SK-N-SH (cell line): ENCODE results near the gene MICAL2. TPM values are rescaled to one million over a fixed set of nuclear protein-coding genes. Genes with fewer than 3 reads are reported as not detected.

ENCODE experiments used
- CTCF ChIA-PET: fragments of 300-600, 350-600 bp; formaldehyde crosslinking; extraction: SDS; loops from one replicate; lab custom pipeline; 2021; lab: Yijun Ruan, JAX
- POLR2A ChIA-PET: fragments of 350-600 bp; sonication (Branson Sonifier 250); formaldehyde crosslinking; extraction: SDS; loops from one replicate; lab custom pipeline; 2020; ENCODE audit warnings: antibody characterized with exemption, inconsistent platforms; lab: Yijun Ruan, JAX
- DNase-seq: peaks from one replicate; pipeline ENCODE4 v3.0.0; 2012
- H2AFZ ChIP-seq: fragments of 200-600 bp; sonication (generic); 2 replicates; pipeline ENCODE4 v1.8.1; 2016; ENCODE audit warnings: antibody characterized with exemption, mild to moderate bottlenecking, low read depth
- H3F3A ChIP-seq: fragments of 200-600 bp; sonication (generic); replicated peaks from 2 replicates; pipeline ENCODE3; 2016; ENCODE audit warnings: antibody characterized with exemption, mild to moderate bottlenecking; ENCODE audit not compliant: insufficient read depth
- H3K27ac ChIP-seq, 2 experiments: fragments of 200-500 bp in 1 of 2; fragments of 200-600 bp in 1 of 2; sonication (Bioruptor generic) in 1 of 2; sonication (generic), shearing (Covaris generic) in 1 of 2; 2 replicates each; pipeline versions ENCODE4 v1.5.1 to v1.6.1; 2014 to 2016; ENCODE audit warnings: low read depth in 2 of 2, inconsistent platforms in 1 of 2, low read length in 1 of 2, mild to moderate bottlenecking in 1 of 2, mixed read lengths in 1 of 2
- H3K27me3 ChIP-seq: fragments of 200-600 bp; sonication (generic), shearing (Covaris generic); 2 replicates; pipeline ENCODE4 v1.6.1; 2016; ENCODE audit warnings: mixed run types; ENCODE audit not compliant: insufficient read depth
- H3K36me3 ChIP-seq, 2 experiments: fragments of 200-500 bp in 1 of 2; fragments of 200-600 bp in 1 of 2; sonication (Bioruptor generic) in 1 of 2; sonication (generic) in 1 of 2; replicated peaks in 1 of 2; 2 replicates each; pipeline versions ENCODE3 to v1.5.1; 2014 to 2016; ENCODE audit warnings: low read length in 1 of 2, mild to moderate bottlenecking in 1 of 2; ENCODE audit not compliant: insufficient read depth in 2 of 2, control insufficient read depth in 1 of 2
- H3K4me1 ChIP-seq, 2 experiments: fragments of 200-500 bp in 1 of 2; fragments of 200-600 bp in 1 of 2; sonication (Bioruptor generic) in 1 of 2; sonication (generic), shearing (Covaris generic) in 1 of 2; 2 replicates each; pipeline versions ENCODE4 v1.5.1 to v1.6.1; 2014 to 2016; ENCODE audit warnings: low read depth in 1 of 2, low read length in 1 of 2, mixed run types in 1 of 2; ENCODE audit not compliant: insufficient read depth in 2 of 2, control insufficient read depth in 1 of 2
- H3K4me2 ChIP-seq: fragments of 200-600 bp; sonication (generic), shearing (Covaris generic); 2 replicates; pipeline ENCODE4 v1.6.1; 2017; ENCODE audit warnings: mixed run types
- H3K4me3 ChIP-seq, 2 experiments: fragments of 200-500 bp in 1 of 2; fragments of 200-600 bp in 1 of 2; sonication (Bioruptor generic) in 1 of 2; sonication (generic), shearing (Covaris generic) in 1 of 2; 2 replicates each; pipeline versions ENCODE4 v1.5.1 to v1.8.1; 2014 to 2016; ENCODE audit warnings: low read depth in 2 of 2, inconsistent platforms in 1 of 2, low read length in 1 of 2, mild to moderate bottlenecking in 1 of 2, mixed read lengths in 1 of 2, moderate library complexity in 1 of 2
- H3K79me2 ChIP-seq: fragments of 200-600 bp; sonication (generic); 2 replicates; pipeline ENCODE4 v1.8.1; 2017; ENCODE audit warnings: mild to moderate bottlenecking; ENCODE audit not compliant: insufficient read depth
- H3K9ac ChIP-seq: fragments of 200-600 bp; sonication (generic); 2 replicates; pipeline ENCODE4 v1.6.1; 2017; ENCODE audit warnings: mixed run types
- H3K9me2 ChIP-seq: fragments of 200-600 bp; sonication (generic); 2 replicates; pipeline ENCODE4 v1.6.1; 2017; ENCODE audit warnings: mixed run types
- H3K9me3 ChIP-seq: fragments of 200-600 bp; sonication (generic); 2 replicates; pipeline ENCODE4 v1.6.1; 2017; ENCODE audit warnings: mixed run types, mild to moderate bottlenecking, moderate library complexity
- H4K20me1 ChIP-seq: fragments of 200-600 bp; sonication (generic); 2 replicates; pipeline ENCODE4 v1.6.1; 2017; ENCODE audit warnings: mild to moderate bottlenecking, mixed run types; ENCODE audit not compliant: insufficient read depth
- CHD2 ChIP-seq: fragments of 150-350 bp; IDR thresholded peaks from 2 replicates; pipeline ENCODE4 v1.6.1; 2018; ENCODE audit warnings: low read length; ENCODE audit not compliant: partially characterized antibody
- ELF1 ChIP-seq: IDR thresholded peaks from 2 replicates; pipeline ENCODE4 v1.4.0; 2012
- EP300 ChIP-seq, 2 experiments: IDR thresholded peaks; 2 replicates each; pipeline versions ENCODE4 v1.4.0 to v1.6.1; 2012; ENCODE audit warnings: borderline replicate concordance in 1 of 2, low read depth in 1 of 2, low read length in 1 of 2
- EZH2phosphoT487 ChIP-seq: fragments of 200-600 bp; sonication (generic); IDR thresholded peaks from 2 replicates; pipeline ENCODE4 v1.6.1; 2017; ENCODE audit warnings: low read depth, mixed run types, mild to moderate bottlenecking, antibody characterized with exemption, moderate library complexity, borderline replicate concordance
- FOSL2 ChIP-seq: IDR thresholded peaks from 2 replicates; pipeline ENCODE4 v1.4.0; 2012; ENCODE audit warnings: low read depth, mild to moderate bottlenecking, moderate library complexity, borderline replicate concordance
- FOXJ3 ChIP-seq: sonication (generic); formaldehyde crosslinking; IDR thresholded peaks from 2 replicates; pipeline ENCODE4 v1.5.1; 2020; ENCODE audit warnings: mild to moderate bottlenecking, missing genetic modification reagents
- FOXM1 ChIP-seq: IDR thresholded peaks from 2 replicates; pipeline ENCODE4 v1.4.0; 2012; ENCODE audit warnings: low read depth, mild to moderate bottlenecking
- GABPA ChIP-seq: IDR thresholded peaks from 2 replicates; pipeline ENCODE4 v1.4.0; 2012; ENCODE audit warnings: low read depth, mild to moderate bottlenecking
- GATA2 ChIP-seq: sonication (generic); formaldehyde crosslinking; IDR thresholded peaks from 2 replicates; pipeline ENCODE4 v1.5.0; 2020; ENCODE audit warnings: mild to moderate bottlenecking, missing genetic modification reagents
- JUND ChIP-seq: IDR thresholded peaks from 2 replicates; pipeline ENCODE4 v1.4.0; 2012
- MEF2A ChIP-seq: IDR thresholded peaks from 2 replicates; pipeline ENCODE4 v1.4.0; 2012; ENCODE audit warnings: low read depth, borderline replicate concordance
- MXI1 ChIP-seq: IDR thresholded peaks from 2 replicates; pipeline ENCODE4 v1.6.1; 2012; ENCODE audit warnings: mild to moderate bottlenecking, low read depth, low read length, improper control_type of control experiment
- NFIC ChIP-seq: IDR thresholded peaks from 2 replicates; pipeline ENCODE4 v1.4.0; 2012; ENCODE audit warnings: borderline replicate concordance
- POLR2AphosphoS5 ChIP-seq: IDR thresholded peaks from 2 replicates; pipeline ENCODE4 v1.6.1; 2012; ENCODE audit warnings: low read depth, low read length
- RCOR1 ChIP-seq: fragments of 150-350 bp; IDR thresholded peaks from 2 replicates; pipeline ENCODE4 v1.6.1; 2017; ENCODE audit warnings: antibody characterized with exemption, low read length
- RFX5 ChIP-seq: IDR thresholded peaks from 2 replicates; pipeline ENCODE4 v1.6.1; 2012; ENCODE audit warnings: mild to moderate bottlenecking, improper control_type of control experiment, low read length
- RXRA ChIP-seq: IDR thresholded peaks from 2 replicates; pipeline ENCODE4 v1.4.0; 2012; ENCODE audit warnings: low read depth, mild to moderate bottlenecking, borderline replicate concordance
- SIN3A ChIP-seq: IDR thresholded peaks from 2 replicates; pipeline ENCODE4 v1.6.1; 2012; ENCODE audit warnings: low read depth, mild to moderate bottlenecking, low read length, moderate library complexity, borderline replicate concordance
- SMC3 ChIP-seq: IDR thresholded peaks from 2 replicates; pipeline ENCODE4 v1.6.1; 2012; ENCODE audit warnings: low read depth, low read length, improper control_type of control experiment
- TAF1 ChIP-seq: IDR thresholded peaks from 2 replicates; pipeline ENCODE4 v1.6.1; 2012; ENCODE audit warnings: low read depth, mild to moderate bottlenecking, low read length, moderate library complexity, borderline replicate concordance
- TCF12 ChIP-seq: IDR thresholded peaks from 2 replicates; pipeline ENCODE4 v1.4.0; 2012
- TEAD4 ChIP-seq: IDR thresholded peaks from 2 replicates; pipeline ENCODE4 v1.4.0; 2012; ENCODE audit warnings: mild to moderate bottlenecking, borderline replicate concordance; ENCODE audit not compliant: insufficient read depth
- WGBS: methylation state at CpG from one replicate; pipeline ENCODE4 v1.1.6; 2017; ENCODE audit warnings: low lambda C conversion rate; 5-methylcytosine and 5-hydroxymethylcytosine counted together
- polyA plus RNA-seq, 3 experiments: library from polyadenylated mRNA; depleted of rRNA; stranded (reverse); fragments of >200 nt; gene quantifications; 2 replicates each; pipeline ENCODE4 v1.2.3, GENCODE V29; 2012
- TF ChIP-seq, protein P1 (sequence below): fragments of 150-350 bp; IDR thresholded peaks from 2 replicates; pipeline ENCODE4 v1.6.1; 2017; ENCODE audit warnings: antibody characterized with exemption, low read length, low read depth, borderline replicate concordance
- TF ChIP-seq, protein P2 (sequence below): IDR thresholded peaks from 2 replicates; pipeline ENCODE4; 2012
- TF ChIP-seq, protein P3 (sequence below): fragments of 150-350 bp; IDR thresholded peaks from 2 replicates; pipeline ENCODE4 v1.6.1; 2016; ENCODE audit warnings: mild to moderate bottlenecking, low read depth, low read length
- TF ChIP-seq, protein P4 (sequence below): IDR thresholded peaks from 2 replicates; pipeline ENCODE4 v1.4.0; 2012; ENCODE audit warnings: low read depth
- TF ChIP-seq, protein P5 (sequence below): fragments of 200-600 bp; sonication (generic); IDR thresholded peaks from 2 replicates; pipeline ENCODE4 v1.6.1; 2017; ENCODE audit warnings: antibody characterized with exemption, mild to moderate bottlenecking, moderate library complexity

MICAL2 gene
- polyA plus RNA-seq, 1 of the 3 experiments (the other 2 are of a cell fraction), result 54.6 TPM

DNA sequence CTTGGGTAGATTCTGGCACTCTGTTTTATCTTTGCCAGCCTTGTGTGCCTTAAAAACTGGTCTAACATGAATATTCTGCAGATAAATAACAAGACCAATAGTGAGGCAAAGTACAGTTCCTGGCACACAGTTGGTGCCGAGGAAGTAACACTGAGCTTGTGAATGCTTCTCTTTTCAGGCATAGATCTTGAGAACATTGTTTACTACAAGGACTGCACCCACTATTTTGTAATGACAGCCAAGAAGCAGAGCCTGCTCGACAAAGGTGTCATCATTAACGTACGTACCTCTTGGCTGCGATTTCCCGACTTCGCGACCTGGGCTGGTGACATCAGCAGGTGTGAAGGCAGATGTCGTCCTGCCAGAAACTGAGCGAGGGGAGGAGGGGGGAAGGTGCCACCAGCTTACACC is 105.7 kb downstream of the MICAL2 start (continued):
- no peak for TF ChIP-seq RCOR1

DNA sequence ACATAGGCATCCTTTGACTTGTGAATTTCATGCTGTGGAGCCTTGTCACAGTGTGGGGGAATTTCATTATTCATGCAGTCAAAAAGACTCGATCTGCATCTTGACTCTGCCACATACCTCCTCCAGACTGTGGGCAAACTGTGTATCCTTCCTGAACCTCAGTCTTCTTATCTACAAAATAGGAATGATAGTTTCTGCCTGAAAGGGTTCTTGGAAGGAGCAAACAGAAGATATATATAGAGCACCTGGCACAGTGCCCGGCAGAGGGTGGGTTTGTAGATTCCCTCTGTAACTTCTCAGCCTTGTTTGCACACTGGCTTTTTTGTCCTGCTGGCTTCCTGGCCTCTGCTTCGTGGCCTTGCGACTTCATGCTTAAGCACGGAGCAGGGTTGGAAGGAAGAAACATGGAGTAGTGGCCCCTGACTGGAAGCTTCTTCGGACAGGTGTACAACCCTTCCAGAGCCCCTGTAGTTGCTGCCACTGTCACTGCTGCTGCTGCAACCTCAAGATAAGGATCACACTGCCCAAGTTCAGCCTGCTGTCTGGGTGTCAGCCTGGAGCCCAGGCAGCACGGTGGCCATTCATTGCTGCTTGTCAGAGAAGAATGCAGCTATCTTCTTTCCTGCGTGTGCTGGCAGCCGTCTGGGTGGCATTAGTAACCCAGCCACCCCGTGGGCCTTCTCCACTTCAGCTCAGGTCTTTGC is 106.4 kb downstream of the MICAL2 start:
- peak; percentile 72 for DNase-seq
- no peaks in the 10 kb centered on the region for H3K27me3 ChIP-seq
- peaks cover 9% of the 10 kb centered on the region for H3F3A ChIP-seq
- ChIA-PET POLR2A (no interaction called here), CTCF (interaction anchor here (1.0 to 2.8 kb wide), 3 partner anchors 9 to 20 kb away, joined by 3 to 21 read pairs (median 5); no protein-coding TSS in a partner anchor)
- H4K20me1 ChIP-seq, result no peaks in the 10 kb centered on the region
- no peaks in the 10 kb centered on the region for H3K9me3 ChIP-seq
- no peaks in the 10 kb centered on the region for H3K9me2 ChIP-seq
- H3K4me1 ChIP-seq, result peaks cover 8 to 20% of the 10 kb centered on the region in 2 experiments; a peak in 3 of 4 replicates
- H3K27ac ChIP-seq, result peak overlapping the region in 1 of 2 experiments; percentile 59
- no peak overlapping the region for H3K9ac ChIP-seq
- no peak overlapping the region for H3K4me3 ChIP-seq
- 50% methylated on average over 7 of the region's 10 CpGs for WGBS
- peaks cover 45% of the 10 kb centered on the region for H3K79me2 ChIP-seq
- 0 out of 2 replicates have a peak overlapping the region, but pooled peaks have one; percentile 17 for H3K4me2 ChIP-seq
- no peak overlapping the region for H2AFZ ChIP-seq
- peaks cover 42 to 68% of the 10 kb centered on the region in 2 experiments for H3K36me3 ChIP-seq
- peak; percentile 75; the same call in 1 of the 2 replicates for TF ChIP-seq MXI1
- TF ChIP-seq, protein P1, sequence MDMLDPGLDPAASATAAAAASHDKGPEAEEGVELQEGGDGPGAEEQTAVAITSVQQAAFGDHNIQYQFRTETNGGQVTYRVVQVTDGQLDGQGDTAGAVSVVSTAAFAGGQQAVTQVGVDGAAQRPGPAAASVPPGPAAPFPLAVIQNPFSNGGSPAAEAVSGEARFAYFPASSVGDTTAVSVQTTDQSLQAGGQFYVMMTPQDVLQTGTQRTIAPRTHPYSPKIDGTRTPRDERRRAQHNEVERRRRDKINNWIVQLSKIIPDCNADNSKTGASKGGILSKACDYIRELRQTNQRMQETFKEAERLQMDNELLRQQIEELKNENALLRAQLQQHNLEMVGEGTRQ, result no peak
- TF ChIP-seq CHD2, result no peak
- TF ChIP-seq RXRA, result no peak
- no peak for TF ChIP-seq TEAD4
- peak; percentile 96 for TF ChIP-seq GATA2 (CRISPR knock-in tag)
- no peak for TF ChIP-seq GABPA
- TF ChIP-seq ELF1, result no peak
- no peak for TF ChIP-seq SMC3
- TF ChIP-seq FOXM1, result no peak
- TF ChIP-seq FOSL2, result no peak
- peak; percentile 66; the same call in 1 of the 2 replicates for TF ChIP-seq NFIC
- TF ChIP-seq MEF2A, result no peak
- TF ChIP-seq RFX5, result no peak
- TF ChIP-seq, protein P2, sequence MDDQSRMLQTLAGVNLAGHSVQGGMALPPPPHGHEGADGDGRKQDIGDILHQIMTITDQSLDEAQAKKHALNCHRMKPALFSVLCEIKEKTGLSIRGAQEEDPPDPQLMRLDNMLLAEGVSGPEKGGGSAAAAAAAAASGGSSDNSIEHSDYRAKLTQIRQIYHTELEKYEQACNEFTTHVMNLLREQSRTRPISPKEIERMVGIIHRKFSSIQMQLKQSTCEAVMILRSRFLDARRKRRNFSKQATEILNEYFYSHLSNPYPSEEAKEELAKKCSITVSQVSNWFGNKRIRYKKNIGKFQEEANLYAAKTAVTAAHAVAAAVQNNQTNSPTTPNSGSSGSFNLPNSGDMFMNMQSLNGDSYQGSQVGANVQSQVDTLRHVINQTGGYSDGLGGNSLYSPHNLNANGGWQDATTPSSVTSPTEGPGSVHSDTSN, result peak; percentile 23; the same call in 1 of the 2 replicates
- TF ChIP-seq TCF12, result peak; percentile 33; the same call in 1 of the 2 replicates
- no peak for TF ChIP-seq SIN3A
- no peak for TF ChIP-seq JUND
- no peak for TF ChIP-seq EP300 (IDR thresholded peaks at IDR 0.05; ENCODE audit: borderline replicate concordance in 1 of 2, low read depth in 1 of 2, low read length in 1 of 2)
- TF ChIP-seq RCOR1, result peak; percentile 15; the same call in 1 of the 2 replicates
- no peak for TF ChIP-seq TAF1
- TF ChIP-seq FOXJ3 (CRISPR knock-in tag), result no peak
- TF ChIP-seq, protein P3, sequence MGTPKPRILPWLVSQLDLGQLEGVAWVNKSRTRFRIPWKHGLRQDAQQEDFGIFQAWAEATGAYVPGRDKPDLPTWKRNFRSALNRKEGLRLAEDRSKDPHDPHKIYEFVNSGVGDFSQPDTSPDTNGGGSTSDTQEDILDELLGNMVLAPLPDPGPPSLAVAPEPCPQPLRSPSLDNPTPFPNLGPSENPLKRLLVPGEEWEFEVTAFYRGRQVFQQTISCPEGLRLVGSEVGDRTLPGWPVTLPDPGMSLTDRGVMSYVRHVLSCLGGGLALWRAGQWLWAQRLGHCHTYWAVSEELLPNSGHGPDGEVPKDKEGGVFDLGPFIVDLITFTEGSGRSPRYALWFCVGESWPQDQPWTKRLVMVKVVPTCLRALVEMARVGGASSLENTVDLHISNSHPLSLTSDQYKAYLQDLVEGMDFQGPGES, result no peak
- TF ChIP-seq, protein P4, sequence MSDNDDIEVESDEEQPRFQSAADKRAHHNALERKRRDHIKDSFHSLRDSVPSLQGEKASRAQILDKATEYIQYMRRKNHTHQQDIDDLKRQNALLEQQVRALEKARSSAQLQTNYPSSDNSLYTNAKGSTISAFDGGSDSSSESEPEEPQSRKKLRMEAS, result no peak
- TF ChIP-seq POLR2AphosphoS5, result no peak
- TF ChIP-seq EZH2phosphoT487, result no peak
- TF ChIP-seq, protein P5, sequence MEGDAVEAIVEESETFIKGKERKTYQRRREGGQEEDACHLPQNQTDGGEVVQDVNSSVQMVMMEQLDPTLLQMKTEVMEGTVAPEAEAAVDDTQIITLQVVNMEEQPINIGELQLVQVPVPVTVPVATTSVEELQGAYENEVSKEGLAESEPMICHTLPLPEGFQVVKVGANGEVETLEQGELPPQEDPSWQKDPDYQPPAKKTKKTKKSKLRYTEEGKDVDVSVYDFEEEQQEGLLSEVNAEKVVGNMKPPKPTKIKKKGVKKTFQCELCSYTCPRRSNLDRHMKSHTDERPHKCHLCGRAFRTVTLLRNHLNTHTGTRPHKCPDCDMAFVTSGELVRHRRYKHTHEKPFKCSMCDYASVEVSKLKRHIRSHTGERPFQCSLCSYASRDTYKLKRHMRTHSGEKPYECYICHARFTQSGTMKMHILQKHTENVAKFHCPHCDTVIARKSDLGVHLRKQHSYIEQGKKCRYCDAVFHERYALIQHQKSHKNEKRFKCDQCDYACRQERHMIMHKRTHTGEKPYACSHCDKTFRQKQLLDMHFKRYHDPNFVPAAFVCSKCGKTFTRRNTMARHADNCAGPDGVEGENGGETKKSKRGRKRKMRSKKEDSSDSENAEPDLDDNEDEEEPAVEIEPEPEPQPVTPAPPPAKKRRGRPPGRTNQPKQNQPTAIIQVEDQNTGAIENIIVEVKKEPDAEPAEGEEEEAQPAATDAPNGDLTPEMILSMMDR, result no peak
